HG02938 (cell line): Measurements from ENCODE around the gene CPA3.

ENCODE experiments used
- ATAC-seq: cut with Tn5 transposase; IDR thresholded peaks from one replicate; pipeline ENCODE4 v1.9.1; 2021; ENCODE audit warnings: mild to moderate bottlenecking, moderate library complexity; ENCODE audit not compliant: unreplicated experiment

The CPA3 gene, protein sequence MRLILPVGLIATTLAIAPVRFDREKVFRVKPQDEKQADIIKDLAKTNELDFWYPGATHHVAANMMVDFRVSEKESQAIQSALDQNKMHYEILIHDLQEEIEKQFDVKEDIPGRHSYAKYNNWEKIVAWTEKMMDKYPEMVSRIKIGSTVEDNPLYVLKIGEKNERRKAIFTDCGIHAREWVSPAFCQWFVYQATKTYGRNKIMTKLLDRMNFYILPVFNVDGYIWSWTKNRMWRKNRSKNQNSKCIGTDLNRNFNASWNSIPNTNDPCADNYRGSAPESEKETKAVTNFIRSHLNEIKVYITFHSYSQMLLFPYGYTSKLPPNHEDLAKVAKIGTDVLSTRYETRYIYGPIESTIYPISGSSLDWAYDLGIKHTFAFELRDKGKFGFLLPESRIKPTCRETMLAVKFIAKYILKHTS

DNA sequence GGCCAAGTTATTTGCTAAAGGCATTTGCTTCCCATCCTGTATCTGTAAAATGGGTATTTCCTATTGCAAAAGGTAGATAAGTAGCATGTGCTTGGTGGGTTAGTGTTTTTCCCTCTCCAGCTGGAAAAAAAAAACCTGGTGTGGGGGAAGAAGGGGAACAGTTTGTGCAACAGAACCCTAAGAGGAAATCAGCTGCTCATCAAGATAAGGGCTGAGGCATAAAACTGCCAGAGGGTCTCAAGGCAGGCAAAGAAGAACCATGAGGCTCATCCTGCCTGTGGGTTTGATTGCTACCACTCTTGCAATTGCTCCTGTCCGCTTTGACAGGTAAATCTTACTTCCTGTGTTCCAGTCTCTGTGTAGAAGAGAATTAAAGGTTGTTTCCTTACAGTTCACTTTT is at the start of gene CPA3:
Gene CPA3 (plus strand): TSS at position 248 of the 400 bp plus-strand sequence. CDS start 12 bp downstream, at position 260.
- no peak for ATAC-seq

DNA sequence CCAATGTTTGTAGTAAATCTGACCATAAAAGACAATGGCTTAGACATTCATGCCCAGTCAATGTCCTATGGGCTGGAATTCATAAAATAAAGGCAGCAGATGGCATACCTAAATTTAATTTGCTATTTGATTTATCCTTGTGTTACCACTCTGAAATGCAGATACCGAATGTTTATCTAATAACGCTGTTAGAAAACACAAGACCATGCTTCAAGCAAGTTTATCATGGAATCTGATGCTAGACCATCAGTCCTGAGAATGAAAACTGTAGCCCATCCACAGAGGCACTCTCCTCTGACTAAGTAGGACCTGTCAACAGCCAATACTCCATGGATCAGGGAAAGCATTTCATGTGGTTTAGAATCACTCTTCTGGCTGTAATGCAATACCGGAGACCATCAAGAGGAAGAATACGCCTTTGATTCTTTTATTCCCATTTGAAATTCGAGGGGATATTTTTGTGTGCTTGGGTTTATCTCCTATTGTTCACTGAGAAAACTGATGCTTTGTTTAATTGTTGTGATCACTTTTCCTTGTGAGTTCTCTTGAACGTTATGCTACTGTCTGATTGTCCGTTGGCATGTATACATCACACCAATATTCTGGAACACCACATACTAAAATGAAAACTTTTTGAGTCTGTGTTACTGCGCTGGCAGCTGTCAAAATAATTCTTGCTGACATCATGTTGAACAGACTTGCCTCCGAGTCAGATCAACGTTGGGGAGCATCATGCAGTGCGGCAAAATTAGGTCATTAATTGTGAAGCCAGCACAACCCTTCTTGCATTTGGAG is 49.6 kb upstream of the CPA3 start:
- no peak for ATAC-seq

DNA sequence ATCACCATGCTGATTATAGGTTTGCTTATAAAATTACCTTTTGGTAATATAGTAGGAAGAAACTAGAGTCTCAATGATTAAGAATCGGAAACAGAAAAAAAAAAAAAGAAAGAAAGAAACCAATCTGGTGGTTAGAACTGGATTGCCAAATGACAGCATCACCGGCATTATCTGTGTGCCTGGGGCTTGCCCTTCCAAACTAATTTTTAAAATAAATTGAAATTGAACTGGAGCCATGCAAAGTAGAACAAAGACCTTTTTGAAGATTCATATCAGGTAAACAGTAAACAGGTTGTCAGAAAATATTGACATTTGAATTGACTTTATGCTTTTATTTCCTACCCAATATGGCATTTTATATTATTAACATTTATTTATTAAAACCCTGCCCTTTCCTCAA is 48.7 kb upstream of the CPA3 start:
- ATAC-seq = no peak

DNA sequence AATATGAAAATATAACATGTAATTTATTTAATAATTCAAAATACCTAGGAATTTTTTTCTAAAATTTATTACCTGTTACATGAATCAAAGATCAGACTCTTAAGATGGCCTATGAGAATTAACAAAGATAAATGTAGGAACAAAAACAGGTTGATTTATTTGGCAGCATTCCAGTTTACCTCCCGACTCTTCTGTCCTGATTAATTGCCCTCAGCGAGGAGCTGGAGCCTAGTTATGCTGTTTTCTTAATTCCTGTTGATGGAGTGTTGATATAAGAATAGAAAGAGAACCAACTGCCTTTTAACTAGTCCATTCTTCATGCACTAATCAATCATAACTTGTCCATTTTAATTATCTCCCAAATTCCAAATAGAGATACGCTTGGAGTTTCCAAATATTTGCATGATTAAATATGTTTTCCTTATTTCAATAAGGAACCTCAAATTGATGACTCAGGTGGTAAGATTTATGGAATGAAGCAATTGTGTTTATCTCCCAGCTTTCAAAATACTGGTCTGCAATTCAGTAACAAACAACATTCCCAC is 48.0 kb upstream of the CPA3 start:
- ATAC-seq = no peak

DNA sequence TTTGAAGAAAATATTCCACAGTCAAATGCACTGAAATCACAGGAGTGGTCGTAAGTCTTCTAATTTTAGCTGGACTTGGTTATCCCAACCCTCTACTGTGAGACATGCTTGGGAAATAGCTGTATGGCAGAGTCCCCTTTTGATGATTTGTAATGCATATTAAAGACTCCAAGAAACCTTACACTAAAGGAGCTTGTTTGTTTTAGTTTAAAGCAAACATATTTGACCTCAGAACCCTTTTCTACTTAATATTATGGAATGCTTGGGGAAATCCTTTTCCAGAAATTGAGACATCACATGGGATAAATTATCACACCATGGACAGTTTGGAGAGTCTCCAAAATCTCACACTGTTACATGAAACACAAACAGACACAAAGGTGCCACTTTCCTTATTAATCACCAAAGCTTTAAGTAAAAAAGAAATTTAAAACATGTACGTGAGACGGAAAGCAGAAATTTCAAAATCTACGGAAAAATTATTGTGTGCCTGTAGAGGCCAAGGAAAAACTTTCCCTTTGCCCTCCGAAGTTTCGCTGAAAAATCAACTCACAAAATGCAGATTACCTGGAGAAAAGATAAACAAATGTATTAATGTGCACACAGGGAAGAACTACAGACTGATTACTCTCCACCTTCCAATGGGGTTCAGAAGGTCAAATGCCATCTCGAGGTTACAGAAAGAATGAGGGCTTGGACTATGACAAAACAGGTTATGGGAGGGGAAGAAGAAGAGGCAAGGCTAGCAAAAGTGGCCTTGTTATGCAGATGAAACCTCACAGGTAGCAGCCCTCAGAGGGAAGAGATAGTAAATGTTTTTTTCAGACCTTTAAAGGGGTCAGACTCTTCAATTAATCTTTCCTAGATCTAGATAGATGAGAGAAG is 44.5 kb upstream of the CPA3 start:
- ATAC-seq = no peak

DNA sequence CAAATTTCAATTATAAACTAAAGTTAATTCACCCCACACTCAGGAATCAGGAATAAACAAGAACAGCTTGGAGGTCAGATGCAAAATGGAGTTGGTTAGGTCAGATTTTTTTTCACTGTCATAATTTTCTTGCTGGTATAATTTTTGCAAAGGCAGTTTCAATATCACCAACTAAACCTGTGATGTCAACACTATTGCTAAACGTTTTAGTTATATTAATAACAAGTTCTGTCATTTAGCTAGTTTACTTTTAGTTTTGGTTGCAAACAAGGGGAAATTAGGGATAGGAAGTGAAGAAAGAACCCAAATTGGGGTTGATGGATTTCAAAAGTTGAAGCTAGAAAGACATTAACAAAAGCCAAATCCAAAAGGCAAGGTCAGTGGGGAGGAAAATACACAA is 42.1 kb upstream of the CPA3 start:
- ATAC-seq = no peak

DNA sequence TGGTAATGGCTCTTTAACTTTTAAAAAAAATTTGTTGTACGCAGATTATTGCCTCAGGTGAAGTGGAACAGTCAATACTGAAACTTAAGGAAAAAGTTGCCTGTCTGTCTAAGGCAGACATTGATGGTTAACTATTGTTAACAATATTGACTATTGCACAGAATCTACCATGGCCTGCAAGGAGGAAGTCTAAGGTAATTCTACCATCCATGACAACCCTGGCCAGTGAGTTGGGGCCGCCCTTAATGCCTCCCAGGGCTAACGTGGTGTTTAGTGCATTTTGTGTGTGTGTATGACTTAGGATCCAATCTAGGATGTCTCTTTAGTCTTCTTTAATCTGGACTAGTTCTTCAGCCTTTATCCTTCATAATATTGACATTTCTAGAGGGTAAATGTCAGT is 39.6 kb upstream of the CPA3 start:
- no peak for ATAC-seq

DNA sequence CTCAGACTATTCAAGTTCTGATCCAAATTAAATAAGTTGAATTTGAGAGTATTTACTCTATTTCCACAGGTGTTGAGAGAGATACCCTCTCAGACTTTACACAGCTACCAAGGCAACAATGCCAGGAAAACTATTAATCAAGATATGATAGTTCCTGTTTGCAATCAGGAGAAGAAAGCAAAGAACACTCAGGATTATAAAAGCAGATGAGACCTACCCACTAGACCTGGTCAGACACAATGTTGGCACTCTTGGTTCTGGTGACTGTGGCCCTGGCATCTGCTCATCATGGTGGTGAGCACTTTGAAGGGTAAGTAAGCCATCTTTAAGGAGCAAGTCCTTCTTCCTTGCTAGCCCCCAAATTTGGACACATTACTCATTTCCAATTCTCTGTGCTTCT is 37.5 kb upstream of the CPA3 start, which contains the start of gene CPB1:
Gene CPB1 (plus strand): TSS at position 227 of the 400 bp plus-strand sequence. CDS start 13 bp downstream, at position 240.
- ATAC-seq = no peak

DNA sequence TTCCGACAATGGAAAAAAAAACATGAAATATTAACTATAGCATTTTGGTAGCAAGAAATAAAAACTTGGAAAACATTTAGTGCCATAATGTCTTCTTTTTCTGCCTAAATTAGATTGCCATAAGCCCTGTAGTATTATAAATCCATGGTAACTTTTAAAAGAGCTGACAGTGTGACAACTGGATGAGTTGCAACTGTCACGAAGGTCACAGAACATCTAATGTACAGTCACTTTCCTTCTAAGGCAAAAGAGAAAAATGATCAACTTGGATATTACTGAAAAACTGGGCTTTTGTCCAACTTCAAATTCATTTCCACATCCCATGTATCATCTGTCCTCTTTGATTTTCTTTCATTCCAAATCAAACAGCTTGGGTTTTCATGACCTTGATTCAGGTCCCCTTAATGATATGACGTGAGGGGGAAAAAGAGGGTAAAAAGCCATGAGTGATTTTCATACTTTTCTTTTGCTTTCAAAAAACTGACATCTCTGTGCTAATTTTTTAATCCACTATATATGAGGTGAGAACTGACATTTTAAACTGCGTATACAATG is 36.9 kb upstream of the CPA3 start:
- ATAC-seq = no peak

DNA sequence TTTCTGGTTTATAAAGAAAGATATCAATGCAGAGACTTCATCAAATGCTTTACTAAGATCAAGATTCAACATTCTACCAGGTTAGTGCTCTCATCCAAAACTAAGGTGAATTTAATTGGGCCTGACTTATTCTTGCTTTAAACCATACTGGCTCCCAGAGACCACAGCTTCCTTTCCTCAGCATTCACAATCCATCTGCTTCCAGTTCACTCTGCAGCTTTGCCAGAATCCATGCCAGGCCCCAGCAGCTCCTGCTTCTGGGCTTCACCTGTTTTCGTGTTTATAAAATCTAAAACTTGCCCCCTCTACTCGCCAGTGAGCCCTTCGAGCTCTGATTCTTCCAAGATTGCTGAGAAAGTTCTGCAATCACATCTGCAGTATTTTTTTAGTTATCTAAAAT is 35.2 kb upstream of the CPA3 start:
- no peak for ATAC-seq

DNA sequence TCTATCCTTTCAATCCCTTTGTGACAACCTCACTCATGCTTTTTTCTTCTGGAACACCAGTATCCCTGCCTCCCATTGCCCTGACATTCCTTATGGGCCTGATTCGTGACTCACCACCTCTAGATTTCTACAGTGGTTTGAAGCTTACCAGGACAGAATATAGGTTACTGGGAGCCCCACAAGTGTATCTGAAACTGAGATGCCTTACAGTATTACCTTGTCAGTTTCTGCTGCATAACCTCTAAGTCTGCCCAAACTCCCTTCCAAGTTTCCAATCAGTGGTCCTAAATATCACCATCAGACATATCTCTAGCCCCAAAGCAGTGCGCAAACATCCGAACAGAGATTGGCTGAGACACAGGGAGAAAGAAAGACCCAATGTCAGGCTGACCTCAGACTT is 31.9 kb upstream of the CPA3 start:
- ATAC-seq = no peak

DNA sequence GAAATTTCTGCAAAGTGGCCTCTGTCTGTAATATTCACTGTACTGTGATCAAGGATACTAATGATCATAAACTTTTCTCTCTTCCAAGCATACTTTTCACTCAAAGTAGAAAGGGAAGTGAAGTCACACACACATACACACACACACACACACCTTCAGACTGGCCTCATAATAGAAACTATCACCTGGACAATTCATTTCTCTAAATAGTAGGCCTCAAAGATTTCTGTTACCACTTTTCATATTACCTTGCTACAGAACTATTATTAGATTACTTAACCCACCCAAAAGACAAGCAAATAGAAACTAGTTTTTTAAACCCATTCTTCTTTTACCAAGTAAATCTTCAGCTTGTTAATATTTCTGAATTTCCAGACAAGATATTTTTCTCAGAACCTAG is 25.3 kb upstream of the CPA3 start:
- ATAC-seq = no peak

DNA sequence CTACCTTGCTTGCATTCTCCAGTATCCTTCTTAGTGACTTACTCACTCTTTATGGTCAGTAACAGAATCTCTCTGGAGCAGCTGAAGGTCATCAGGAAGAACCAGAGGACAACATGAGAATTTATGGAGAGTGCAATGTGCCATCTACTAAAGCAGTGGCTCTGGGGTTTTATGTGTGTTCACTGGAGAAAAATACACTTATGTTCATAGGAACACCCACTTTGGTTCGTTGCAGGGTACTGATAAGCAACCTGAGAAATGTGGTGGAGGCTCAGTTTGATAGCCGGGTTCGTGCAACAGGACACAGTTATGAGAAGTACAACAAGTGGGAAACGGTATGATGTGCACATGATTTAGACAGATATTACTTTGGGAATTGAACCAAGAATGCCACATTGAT is 24.6 kb upstream of the CPA3 start:
- ATAC-seq = no peak

DNA sequence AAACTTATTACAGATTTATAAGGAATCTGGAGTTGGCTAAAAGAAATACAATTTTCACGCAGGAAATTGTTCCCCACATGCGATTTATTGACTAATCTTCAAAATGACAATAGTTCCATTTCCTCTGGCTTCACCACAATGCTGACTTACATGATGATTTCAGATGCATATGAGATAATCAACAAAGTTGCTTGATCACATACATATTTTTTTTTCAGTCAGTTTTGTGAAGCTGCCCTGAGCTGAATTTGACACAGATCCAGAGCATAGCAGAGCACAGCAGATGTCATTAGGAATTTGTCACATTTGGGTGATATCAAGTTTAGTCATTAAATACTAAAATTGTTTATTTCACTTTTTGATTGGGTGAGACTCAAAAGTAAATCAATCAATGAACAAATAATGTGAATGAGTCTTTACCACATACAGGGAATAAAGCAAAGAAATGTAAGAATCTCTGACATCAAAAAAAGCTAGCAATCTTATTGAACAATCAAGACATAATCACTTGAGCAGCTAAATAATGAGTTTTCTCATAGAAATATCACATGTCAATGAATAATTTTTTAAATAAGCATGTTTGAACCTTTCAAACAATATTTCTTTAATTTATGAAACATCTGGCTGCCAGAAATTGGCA is 19.2 kb upstream of the CPA3 start:
- no peak for ATAC-seq

DNA sequence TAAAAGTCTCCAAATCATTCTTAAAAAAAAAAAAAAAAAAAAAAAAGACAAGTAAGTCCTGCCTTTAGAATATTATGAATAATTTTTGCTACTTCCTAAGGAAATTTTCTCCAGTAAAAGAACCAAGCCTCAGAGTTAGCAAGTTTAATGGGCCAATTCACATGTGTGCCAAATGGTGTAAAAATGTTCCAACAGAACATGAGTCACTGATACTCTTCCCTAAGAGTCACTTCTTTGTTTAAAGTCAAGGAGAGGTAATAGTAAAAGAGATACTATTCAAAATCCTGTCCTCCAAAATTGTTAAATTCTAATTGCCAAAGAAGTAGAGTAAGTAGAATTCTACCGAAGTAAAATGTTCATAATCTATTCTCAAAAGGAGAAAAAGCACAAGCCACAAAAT is 17.7 kb upstream of the CPA3 start:
- no peak for ATAC-seq

DNA sequence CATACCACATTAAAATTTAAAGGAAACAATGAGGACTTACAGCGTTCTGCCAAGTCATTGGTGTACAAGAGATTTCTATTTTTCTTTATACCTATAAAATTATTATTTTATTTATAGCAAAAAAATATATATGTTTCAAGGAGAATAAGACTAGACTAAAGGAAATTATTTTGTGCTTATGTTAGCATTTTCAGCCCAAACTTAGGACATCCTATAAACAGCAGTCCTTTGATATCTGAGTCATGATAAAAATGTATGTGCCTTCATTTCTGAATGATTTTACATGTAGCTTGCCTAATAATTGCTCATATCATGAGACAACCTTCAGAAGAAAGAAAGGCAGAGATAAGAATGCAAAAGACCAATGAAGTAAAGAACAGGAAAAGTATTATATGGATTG is 16.7 kb upstream of the CPA3 start:
- no peak for ATAC-seq

DNA sequence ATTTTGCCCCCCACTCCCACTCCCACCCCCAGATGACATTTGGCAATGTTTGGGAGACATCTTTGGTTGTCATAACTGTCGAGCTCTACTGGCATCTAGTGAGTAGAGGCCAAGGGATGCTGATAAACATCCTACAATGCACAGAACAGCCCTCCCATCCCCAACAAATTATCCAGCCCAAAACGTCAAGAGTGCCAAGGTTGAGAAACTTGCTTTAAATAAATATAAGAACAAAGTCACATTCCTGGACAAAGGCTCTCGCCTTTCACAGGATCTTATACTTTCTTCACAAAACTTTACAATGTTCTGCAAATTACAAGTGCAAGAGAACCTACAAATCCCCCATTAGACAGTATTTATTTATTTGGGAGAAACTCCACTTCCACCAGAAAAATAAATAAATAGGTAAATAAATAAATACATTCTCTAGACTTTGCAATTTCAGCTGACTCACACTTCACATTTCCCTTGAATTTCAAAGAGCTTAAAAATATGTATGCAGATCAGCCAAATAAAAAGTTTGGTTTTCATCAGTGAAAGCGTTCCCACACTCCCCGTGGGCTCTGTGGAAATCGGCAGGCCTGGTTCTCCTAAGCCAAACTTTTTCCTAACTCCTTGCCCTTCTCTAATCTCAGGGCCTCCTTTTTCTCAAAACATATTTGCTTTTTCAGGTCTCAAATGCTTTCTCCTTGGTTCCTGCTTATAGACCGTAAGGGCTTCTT is 12.7 kb upstream of the CPA3 start:
- no peak for ATAC-seq

DNA sequence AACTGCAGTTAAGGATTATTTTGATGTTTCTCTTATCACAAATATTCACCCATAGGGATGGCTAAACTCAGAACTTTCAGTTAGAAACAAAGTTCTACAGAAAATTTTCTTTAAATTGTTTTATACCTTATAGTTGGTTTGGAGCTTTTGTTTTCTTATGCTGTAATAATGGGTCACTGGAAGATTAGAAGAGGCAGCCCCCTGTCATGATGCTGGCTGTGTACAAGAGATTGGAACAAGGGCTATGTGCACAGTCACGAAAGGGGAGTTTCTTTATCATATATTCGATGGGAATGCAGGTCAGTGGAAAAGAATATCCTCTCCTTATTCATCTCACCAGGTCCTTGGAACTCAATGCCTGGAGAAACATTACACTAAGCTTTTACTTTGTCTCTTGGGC is 12.0 kb upstream of the CPA3 start:
- ATAC-seq = no peak

DNA sequence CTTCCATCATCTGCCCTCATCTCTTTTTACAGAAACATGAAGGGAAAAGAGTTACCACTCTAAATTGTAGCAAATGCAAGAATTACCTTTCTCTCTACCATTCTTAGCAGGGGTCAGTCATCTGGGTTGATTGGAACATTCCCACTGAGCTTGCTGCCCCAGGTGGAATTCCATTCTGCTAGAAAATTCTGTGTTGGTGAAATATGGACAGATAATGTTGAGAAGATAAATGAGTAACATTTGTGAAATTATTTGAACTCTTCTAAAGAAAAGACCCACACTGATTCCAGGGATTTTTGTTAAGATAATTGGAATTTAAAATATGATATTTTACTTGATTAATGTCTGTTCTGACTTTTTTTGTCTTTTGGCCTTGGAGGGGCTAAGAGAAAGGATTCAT is 11.0 kb upstream of the CPA3 start:
- no peak for ATAC-seq
